Measurements from ENCODE around the gene PNLDC1. TPM values are rescaled to one million over a fixed set of nuclear protein-coding genes. Genes with fewer than 3 reads are reported as not detected.

The PNLDC1 gene
- total and polyA plus RNA-seq, 9 of the 15 experiments (the other 6 are each of a cell fraction or from before 2014, with no cell fraction given) = 0.12 TPM; not detected in 8

DNA sequence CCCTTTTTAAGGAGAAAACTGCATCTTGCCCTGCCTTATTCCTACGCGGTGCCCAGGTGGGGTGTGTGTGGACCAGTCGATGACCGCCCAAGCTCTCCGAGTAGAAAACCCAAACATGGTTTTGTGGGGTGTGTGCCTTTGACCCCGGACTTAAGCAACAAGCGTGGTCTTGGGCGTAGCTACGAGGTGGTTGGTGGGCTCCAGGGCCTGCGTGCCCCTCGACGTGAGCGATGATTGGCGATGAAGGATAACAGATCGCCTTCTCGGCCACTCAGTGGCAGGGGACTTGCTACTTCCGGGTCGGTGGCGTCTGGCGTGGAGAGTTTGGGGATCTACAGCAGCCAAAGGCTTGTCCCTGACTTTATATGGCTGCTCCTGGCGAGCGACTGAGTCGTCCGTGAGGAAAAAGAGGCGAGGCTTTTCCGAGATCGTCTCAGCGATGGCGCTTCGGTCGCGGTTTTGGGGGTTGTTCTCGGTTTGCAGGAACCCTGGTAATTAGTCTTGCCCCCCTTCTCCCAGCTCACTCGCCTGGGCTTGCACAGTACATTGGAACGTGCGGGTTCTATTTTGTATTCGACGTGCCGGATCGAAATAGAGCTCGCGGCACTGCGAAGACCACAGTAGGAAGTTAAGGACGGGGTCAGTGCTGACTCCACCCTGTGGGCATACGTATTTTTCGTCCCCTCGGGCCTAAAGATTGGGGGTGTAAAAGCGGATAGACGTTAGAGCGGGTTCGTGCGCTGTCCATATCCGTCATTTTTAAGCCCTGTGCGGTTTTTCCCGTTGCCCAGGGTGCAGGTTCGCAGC, 9.7 kb upstream of the PNLDC1 start, which contains the start of gene MRPL18 (continued):
- TF ChIP-seq, protein P1, sequence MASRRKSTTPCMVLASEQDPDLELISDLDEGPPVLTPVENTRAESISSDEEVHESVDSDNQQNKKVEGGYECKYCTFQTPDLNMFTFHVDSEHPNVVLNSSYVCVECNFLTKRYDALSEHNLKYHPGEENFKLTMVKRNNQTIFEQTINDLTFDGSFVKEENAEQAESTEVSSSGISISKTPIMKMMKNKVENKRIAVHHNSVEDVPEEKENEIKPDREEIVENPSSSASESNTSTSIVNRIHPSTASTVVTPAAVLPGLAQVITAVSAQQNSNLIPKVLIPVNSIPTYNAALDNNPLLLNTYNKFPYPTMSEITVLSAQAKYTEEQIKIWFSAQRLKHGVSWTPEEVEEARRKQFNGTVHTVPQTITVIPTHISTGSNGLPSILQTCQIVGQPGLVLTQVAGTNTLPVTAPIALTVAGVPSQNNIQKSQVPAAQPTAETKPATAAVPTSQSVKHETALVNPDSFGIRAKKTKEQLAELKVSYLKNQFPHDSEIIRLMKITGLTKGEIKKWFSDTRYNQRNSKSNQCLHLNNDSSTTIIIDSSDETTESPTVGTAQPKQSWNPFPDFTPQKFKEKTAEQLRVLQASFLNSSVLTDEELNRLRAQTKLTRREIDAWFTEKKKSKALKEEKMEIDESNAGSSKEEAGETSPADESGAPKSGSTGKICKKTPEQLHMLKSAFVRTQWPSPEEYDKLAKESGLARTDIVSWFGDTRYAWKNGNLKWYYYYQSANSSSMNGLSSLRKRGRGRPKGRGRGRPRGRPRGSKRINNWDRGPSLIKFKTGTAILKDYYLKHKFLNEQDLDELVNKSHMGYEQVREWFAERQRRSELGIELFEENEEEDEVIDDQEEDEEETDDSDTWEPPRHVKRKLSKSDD (conservative IDR thresholded peaks at IDR 0.05; ENCODE audit: low read length) = no peak
- TF ChIP-seq GABPB2 (CRISPR knock-in tag; conservative IDR thresholded peaks at IDR 0.05) (no peak), SIRT6 (IDR thresholded peaks at IDR 0.05; ENCODE audit: low read depth, low read length) (no peak), ZNF592 (IDR thresholded peaks at IDR 0.05) (no peak), MITF (IDR thresholded peaks at IDR 0.05) (no peak), HNRNPUL1 (IDR thresholded peaks at IDR 0.05; ENCODE audit: low read length) (no peak), XRCC3 (IDR thresholded peaks at IDR 0.05) (no peak), HNRNPH1 (optimal IDR thresholded peaks at IDR 0.05; ENCODE audit: low read depth, low read length) (no peak)
- TF ChIP-seq, protein P2, sequence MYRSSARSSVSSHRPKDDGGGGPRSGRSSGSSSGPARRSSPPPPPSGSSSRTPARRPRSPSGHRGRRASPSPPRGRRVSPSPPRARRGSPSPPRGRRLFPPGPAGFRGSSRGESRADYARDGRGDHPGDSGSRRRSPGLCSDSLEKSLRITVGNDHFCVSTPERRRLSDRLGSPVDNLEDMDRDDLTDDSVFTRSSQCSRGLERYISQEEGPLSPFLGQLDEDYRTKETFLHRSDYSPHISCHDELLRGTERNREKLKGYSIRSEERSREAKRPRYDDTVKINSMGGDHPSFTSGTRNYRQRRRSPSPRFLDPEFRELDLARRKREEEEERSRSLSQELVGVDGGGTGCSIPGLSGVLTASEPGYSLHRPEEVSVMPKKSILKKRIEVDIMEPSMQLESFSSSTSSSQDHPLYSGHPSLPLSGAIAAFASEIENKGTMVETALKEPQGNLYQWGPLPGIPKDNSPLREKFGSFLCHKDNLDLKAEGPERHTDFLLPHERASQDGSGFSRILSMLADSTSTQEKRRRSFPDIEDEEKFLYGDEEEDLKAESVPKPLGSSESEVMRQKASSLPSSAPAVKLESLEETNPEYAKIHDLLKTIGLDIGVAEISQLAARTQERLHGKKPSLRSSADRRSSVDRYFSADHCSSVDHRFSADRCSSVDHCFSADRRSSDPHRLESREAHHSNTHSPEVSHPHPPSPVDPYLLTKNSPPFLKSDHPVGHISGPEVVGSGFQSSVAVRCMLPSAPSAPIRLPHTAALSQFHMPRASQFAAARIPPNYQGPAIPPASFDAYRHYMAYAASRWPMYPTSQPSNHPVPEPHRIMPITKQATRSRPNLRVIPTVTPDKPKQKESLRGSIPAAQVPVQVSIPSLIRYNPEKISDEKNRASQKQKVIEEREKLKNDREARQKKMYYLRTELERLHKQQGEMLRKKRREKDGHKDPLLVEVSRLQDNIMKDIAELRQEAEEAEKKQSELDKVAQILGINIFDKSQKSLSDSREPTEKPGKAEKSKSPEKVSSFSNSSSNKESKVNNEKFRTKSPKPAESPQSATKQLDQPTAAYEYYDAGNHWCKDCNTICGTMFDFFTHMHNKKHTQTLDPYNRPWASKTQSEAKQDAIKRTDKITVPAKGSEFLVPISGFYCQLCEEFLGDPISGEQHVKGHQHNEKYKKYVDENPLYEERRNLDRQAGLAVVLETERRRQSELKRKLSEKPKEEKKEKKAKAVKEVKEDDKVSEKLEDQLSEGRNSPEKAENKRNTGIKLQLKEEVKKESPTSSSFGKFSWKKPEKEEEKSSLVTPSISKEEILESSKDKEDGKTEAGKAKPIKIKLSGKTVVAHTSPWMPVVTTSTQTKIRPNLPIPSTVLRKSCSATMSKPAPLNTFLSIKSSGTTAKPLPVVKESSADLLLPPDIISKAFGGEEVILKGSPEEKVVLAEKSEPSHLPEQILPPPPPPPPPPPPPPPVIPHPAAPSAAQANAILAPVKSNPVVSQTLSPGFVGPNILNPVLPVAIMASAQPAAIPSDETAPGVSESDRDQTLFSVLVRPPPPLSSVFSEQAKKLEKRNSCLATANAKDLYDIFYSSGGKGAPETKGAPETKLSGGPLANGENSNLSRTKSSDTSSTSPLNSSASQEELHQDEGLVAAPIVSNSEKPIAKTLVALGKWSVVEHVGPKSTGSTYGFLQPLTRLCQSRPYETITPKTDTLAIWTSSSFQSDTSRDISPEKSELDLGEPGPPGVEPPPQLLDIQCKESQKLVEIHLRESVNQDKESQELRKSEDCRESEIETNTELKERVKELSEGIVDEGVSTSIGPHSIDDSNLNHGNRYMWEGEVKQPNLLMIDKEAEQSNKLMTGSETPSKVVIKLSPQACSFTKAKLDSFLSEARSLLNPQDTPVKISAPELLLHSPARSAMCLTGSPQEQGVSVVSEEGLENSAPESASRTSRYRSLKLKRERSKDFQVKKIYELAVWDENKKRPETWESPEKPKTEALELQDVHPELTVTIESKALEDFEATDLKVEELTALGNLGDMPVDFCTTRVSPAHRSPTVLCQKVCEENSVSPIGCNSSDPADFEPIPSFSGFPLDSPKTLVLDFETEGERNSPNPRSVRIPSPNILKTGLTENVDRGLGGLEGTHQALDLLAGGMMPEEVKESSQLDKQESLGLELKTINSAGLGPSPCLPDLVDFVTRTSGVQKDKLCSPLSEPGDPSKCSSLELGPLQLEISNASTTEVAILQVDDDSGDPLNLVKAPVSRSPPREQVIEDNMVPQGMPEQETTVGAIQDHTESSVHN (IDR thresholded peaks at IDR 0.05; ENCODE audit: borderline replicate concordance in 1 of 2, low read depth in 1 of 2) = no peak
